HEK293T (cell line): Measurements from ENCODE around the gene SSH2.

Source experiments
- ARNT ChIP-seq: fragments of 450-650 bp; IDR thresholded peaks from 2 replicates; pipeline ENCODE4 v1.6.1; 2017; ENCODE audit warnings: mild to moderate bottlenecking
- BHLHE40 ChIP-seq: fragments of 450-650 bp; IDR thresholded peaks from 2 replicates; pipeline ENCODE4 v1.6.1; 2016; ENCODE audit warnings: mild to moderate bottlenecking, moderate library complexity, borderline replicate concordance
- ELF4 ChIP-seq: fragments of 450-650 bp; IDR thresholded peaks from 2 replicates; pipeline ENCODE4 v1.6.1; 2017; ENCODE audit warnings: antibody characterized with exemption
- FOXA1 ChIP-seq: fragments of 450-650 bp; IDR thresholded peaks from 2 replicates; pipeline ENCODE4 v1.6.1; 2016; ENCODE audit warnings: mild to moderate bottlenecking
- FOXK2 ChIP-seq: fragments of 450-650 bp; IDR thresholded peaks from 2 replicates; pipeline ENCODE4 v1.6.1; 2016; ENCODE audit warnings: mild to moderate bottlenecking
- FOXM1 ChIP-seq: fragments of 450-650 bp; IDR thresholded peaks from 2 replicates; pipeline ENCODE4 v1.6.1; 2017; ENCODE audit warnings: mild to moderate bottlenecking, borderline replicate concordance
- LEF1 ChIP-seq: fragments of 450-650 bp; IDR thresholded peaks from 2 replicates; pipeline ENCODE4 v1.6.1; 2017; ENCODE audit warnings: mild to moderate bottlenecking, borderline replicate concordance
- PKNOX1 ChIP-seq: fragments of 450-650 bp; IDR thresholded peaks from 2 replicates; pipeline ENCODE4 v1.6.1; 2016
- SP1 ChIP-seq: fragments of 450-650 bp; IDR thresholded peaks from 2 replicates; pipeline ENCODE4 v1.6.1; 2017
- TARDBP ChIP-seq: fragments of 450-650 bp; IDR thresholded peaks from 2 replicates; pipeline ENCODE4 v1.6.1; 2016

GRCh38 chr17:29683481-29683880 is 246.5 kb downstream of the SSH2 start:
- TF ChIP-seq FOXA1 (no peak), TARDBP (no peak), PKNOX1 (no peak), SP1 (no peak), ELF4 (no peak), FOXM1 (no peak), LEF1 (no peak), ARNT (no peak), BHLHE40 (no peak), FOXK2 (no peak)
